GM19463 (cell line): ENCODE measurements around the gene DOCK11.

Source experiments
- ATAC-seq: cut with Tn5 transposase; IDR thresholded peaks from one replicate; pipeline ENCODE4 v1.9.1; 2021; ENCODE audit warnings: mild to moderate bottlenecking, moderate library complexity; ENCODE audit not compliant: unreplicated experiment

DOCK11 gene

GRCh38 chrX:118499295-118499694 lies 3.7 kb downstream of the DOCK11 start:
- ATAC-seq = no peak

GRCh38 chrX:118502161-118502789 lies 6.7 kb downstream of the DOCK11 start:
- no peak for ATAC-seq

GRCh38 chrX:118503260-118504041 lies 7.8 kb downstream of the DOCK11 start:
- no peak for ATAC-seq

GRCh38 chrX:118504581-118504980 lies 9.0 kb downstream of the DOCK11 start:
- ATAC-seq = no peak

DNA sequence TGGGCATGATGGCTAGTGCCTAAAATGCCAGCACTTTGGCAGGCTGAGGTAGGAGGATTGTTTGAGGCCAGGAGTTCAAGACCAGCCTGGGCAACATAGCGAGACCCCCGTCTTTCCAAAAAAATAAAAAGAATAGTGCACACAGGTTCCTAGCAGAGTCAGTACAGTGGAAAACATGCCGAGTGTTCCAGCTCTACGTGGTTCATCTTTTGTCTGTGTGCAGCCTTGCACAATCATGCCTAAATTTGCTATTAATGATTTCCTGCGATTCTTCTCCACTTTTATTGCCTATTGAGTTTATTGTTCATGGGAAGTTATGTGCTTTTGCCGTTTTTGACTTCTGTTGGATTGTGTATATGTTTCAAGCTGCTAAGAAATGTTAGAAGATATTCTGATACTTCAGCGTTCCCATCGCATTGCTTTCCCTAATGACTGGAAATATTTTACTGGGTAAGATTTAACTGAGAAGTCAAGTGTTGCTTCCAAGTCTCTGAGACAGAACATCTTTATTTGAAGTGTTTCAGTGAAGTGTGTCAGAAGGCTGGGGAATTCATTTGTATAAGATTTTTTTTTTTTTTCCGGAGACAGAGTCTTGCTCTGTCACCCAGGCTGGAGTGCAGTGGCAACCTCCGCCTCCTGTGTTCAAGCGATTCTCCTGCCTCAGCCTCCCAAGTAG lies 11.3 kb downstream of the DOCK11 start:
- no peak for ATAC-seq

DNA sequence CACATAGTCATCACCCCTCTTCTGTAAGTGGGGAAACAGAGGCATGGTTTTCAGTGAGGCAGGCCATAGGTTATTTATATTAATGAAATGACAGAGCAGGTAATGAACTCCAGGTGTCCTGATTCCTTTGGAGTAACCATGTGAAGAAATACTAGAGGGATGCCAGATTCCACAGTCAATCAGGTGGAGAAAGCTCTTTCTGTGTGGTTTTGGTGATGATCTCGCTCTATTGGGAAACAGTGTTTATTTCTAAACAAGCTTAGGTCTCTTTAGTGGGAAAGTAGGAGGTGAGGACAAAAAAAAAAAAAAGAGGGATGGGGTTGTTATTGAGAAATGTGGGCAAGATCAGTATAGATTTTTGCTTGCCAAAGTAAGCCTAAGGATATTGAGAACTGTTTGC lies 12.2 kb downstream of the DOCK11 start:
- no peak for ATAC-seq

- no peak for ATAC-seq
Observed at GRCh38 chrX:118508221-118508620, 12.6 kb downstream of the DOCK11 start.

GRCh38 chrX:118508635-118509034 lies 13.0 kb downstream of the DOCK11 start:
- ATAC-seq = no peak

GRCh38 chrX:118510111-118510510 lies 14.5 kb downstream of the DOCK11 start:
- no peak for ATAC-seq

- no peak for ATAC-seq
Observed at GRCh38 chrX:118513120-118513898, 17.7 kb downstream of the DOCK11 start.

DNA sequence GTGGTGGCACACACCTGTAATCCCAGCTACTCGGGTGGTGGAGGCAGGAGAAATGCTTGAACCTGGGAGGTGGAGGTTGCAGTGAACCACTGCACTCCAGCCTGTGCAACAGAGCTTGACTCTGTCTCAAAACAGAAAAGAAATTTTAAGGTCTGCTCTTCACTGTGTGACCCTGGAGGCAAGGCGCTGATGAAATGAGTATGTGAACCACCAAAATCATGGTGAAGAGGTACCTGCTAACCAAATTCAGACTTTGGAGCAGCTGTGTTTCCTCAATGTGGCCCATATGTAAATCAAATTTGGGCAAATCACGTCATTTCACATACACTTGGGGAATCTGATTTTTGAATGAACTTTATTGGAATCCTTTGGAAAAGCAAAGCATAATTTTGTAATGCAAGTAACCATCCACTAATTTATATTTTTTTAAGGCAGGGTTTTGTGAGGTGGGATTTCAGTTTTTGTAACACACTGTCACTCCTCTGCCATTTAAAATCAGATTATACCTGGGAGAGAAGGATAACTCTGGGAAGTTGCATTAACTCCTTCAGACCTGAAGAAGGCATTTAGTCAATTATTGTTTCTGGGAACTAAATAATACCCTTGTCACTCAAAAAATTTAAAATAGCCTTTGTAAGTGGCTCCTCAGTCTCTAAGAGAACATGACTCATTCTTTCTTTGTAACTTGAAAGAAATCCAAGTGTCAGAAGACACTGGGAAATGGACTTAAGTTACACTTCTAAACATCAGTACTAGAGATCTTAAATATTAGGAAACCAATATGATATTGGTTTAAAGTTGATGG lies 24.0 kb downstream of the DOCK11 start:
- ATAC-seq = no peak

DNA sequence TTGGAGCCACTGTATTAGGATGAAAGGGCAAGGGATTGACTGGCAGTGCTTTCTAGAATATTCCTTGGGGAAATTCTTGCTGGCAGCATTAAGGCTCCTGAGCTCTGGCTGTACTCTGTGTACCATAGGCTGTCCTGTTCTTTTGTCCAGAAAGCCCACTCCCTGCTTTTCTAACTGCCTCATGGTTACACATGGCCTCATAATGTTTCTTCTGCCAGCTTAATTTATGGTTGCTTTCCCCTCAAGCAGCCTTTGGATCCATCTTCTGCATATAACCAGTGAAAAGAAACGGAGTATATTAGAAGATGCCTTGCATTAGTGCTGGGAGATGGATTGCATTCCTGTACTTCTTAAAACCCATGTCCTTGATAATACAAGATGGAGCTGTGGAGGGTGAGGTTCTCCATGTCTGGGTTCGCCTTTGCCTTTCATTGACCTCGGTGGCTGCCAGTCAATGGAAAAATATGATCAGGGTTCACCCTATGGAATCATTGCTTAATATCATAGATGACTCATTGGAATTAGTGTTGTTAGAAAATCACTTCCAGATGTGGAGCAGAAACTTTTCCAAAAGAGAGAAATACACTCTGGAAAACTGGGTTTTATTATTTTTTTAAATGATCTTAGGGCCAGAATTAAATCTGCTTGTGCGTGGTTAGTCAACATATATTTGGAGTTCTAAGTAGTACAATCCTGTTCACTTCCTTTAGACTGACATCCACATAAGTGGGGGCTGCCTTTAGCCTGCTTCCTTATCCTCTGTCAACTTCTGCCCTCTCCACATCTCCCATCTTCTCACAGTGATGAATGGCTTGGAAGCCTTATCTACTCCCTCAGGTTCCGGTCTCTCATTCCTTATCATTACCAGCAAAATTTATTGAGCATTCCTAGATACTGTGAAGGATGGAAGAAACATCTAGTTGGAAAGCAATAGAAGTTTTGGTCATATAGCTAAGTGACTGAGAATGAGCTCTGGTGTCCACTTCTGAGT lies 24.9 kb downstream of the DOCK11 start:
- ATAC-seq = no peak

GRCh38 chrX:118521435-118521834 lies 25.8 kb downstream of the DOCK11 start:
- no peak for ATAC-seq

GRCh38 chrX:118522230-118522926 lies 26.8 kb downstream of the DOCK11 start:
- no peak for ATAC-seq

DNA sequence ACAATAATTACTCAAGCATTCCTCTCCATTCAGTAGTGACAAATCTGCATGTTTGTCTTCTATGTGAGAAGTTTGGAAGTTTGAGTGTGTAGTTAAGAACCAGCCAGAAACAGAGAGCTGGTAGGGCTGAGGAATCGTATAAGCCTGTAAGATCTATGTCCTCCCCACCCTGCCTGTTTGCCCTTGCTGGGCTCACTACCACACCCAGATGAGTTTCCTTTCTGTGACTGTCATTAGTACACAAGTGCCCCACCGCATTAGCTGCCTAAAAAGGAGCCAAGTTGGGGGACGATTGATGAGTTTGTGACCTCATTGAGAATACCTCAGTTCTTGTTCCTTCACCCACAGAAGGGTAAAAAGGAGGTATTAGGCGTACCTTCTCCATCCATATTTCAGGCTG lies 28.3 kb downstream of the DOCK11 start:
- no peak for ATAC-seq

- ATAC-seq = no peak
Observed at GRCh38 chrX:118524344-118524743, 28.7 kb downstream of the DOCK11 start.

DNA sequence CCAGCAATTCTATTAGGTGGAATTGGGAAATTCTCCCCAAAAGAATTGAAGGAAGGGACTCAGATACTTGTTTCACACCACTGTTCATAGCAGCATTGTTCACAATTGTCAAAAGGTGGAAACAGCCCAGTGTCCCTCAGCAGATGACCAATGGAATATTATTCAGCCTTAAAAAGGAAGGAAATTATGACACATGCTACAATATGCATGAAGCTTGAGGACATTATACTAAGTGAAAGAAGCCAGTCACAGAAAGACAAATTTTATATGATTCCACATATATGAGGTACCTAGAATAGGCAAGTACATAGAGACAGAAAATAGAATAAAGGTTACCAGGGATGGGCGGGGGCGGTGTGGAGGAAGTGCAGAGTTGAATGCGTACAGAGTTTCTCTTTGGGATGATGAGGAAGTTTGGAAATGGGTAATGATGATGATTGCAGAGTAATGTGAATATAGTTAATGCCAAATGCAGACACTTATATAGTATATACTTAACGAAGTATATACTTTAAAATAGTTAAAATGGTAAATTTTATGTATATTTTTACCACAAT lies 29.6 kb downstream of the DOCK11 start:
- no peak for ATAC-seq

DNA sequence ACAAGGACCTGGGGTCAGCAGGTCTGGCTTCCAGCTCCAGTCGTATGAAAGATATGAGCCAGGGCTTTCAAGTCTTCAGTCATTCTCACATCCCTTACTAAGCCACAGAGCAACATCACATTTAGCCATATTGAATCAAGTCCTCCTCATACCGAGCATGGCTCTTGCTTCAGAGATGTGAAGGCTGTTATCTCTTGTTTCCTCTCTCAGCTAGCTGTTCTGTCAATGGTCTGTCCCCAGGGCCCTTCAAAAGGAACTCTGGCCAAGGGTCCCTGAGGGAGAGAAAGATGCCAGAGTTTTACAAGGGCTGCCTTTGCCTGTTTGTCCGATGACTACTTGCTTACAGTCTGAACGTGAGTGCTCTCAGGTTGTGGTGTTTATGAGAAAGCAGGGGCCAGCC lies 30.5 kb downstream of the DOCK11 start:
- ATAC-seq = no peak
